Left forelimb (tissue), 1 donor: ENCODE results near the gene G3BP2.
A peak's percentile ranks its signal among the peaks of the same experiment; 100 is the strongest.

Experiments
- DNase-seq: peaks from one replicate; pipeline ENCODE4 v3.0.0-alpha.2; 2018; ENCODE audit warnings: low spot score

G3BP2 gene

DNA sequence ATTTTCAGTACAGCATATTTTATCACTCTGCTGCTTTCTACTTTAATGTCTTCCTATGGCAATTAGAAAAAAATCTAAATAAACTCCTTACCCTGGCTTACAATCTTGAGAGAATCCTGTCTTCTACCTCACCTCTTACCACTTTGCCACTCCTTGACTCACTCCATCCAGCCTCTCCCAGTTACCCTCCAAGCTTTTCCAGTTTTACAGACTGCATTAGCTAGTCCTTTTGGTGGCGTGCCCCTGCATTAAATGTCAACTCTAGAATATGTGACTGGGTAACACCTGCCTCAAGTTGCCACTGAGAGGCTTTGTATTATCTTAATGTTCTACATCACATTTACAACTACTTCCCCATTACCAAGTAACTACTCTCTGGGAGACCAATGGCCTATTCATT, 35.4 kb downstream of the G3BP2 start:
- no peak for DNase-seq

- no peak for DNase-seq
These were observed 36.0 kb downstream of the G3BP2 start for GRCh38 chr4:75637176-75637575.

GRCh38 chr4:75634951-75635350, 38.3 kb downstream of the G3BP2 start:
- no peak for DNase-seq

- no peak for DNase-seq
These were observed 38.9 kb downstream of the G3BP2 start for GRCh38 chr4:75634281-75634680.

DNA sequence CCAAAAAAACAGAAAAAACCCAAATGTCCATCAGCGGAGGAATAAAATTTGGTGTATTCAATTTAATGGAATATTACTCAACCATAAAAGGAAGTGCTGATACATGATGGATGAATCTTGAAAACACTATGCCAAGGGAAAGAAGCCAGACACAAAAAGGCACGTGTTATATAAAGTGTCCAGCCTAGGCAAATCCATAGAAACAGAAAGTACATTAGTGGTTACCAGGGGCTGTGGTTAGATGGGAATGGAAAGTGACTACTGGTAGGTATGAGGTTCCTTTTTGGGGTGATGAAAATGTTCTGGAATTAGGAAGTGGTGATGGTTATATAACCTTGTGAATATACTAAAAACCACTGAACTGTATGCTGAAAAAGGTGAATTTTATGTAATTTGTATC, 39.4 kb downstream of the G3BP2 start:
- DNase-seq = no peak

- no peak for DNase-seq
These were observed 42.3 kb downstream of the G3BP2 start for GRCh38 chr4:75630937-75631329.

DNA sequence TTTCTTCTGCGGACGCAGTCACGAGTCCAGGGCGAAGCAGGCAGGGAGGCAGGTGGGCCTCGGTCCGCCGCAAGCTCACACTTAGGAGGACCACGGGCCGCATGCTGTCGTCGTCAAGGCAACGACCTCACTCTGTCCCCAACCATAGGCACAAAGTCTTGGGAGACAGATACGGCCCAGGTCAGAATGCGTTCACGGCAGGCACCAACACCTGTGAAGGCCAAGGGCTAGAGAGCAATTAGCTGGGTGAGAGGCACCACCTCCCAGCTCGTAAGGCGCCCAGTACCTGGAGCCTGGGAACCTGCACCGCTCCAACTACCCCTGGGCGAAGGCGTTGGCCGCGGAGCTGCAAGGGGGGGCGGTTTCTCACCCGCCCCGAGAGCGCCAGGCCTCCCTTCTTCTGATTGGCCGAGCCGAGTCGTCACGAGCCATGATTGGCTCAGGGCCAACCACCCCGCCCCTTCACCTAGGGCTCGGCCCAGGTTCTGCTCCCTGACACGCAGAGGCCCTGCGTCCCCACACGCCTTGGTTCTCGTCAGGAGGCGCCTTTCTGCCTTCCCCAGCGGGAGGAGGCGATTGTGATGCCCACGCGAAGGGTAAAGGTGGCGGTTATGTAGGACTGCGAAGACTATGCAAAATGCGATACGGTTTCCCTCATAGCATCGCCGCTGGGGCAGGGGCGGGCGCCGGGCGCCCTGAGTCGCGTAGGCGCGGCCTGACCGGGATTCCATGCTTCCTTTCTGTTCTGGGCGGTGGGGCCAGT, 42.9 kb downstream of the G3BP2 start, which contains the start of gene CDKL2:
TSS of gene CDKL2 (minus strand) at position 355 of the 763 bp plus-strand sequence. CDS start 4,540 bp downstream, outside the sequence.
- peak; percentile 79 for DNase-seq

DNA sequence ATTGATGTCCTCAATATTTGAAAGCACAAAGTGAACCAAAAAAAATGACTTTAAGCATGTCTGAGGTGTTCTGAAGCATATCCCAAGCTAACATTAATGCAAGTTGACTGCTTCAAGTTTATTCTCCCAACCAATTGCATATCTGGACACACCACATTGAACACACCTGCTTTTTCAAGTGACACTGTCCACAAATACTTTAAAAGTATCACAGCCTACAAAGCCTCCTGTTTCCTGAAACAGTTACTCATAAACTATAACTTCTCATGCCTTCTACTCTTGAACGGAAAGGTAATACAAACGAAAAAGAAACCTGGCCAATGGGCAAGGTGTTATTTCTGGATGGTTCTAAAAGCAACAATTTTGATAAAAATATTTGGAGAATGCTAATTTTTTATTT, 44.0 kb downstream of the G3BP2 start:
- no peak for DNase-seq

DNA sequence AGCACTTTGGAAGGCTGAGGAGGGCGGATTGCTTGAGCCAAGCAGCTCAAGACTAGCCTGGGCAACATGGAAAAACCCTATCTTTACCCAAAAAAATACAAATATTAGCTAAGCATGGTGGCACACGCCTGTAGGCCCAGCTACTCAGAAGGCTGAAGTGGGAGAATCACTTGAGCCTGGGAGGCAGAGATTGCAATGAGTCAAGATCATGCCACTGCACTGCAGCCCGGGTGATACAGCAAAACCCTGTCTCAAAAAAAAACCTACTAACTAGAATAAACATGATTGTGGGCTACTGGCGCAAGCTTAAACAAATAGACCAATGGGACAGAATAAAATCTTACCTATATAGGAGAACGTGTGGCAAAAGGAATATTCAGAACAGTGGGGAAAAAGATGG, 50.2 kb downstream of the G3BP2 start:
- DNase-seq = no peak

DNA sequence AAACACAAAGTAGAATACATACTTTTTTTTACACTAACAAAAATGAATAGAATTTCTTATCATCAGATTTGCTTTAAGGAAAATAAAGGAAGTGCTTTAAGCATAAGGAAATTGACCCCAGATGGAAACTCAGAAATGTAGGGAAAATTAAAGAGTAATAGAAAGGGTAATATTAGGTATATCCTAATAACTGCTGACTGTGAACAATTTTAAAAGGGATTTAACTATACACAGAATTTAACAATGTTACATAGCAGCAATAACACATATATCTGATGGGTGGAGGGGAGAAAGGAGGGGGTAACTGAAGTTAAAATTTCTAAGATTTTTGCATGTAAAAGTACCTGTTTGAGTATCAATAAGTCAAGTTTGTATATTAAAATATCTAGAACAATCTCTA, 51.5 kb downstream of the G3BP2 start:
- no peak for DNase-seq

DNA sequence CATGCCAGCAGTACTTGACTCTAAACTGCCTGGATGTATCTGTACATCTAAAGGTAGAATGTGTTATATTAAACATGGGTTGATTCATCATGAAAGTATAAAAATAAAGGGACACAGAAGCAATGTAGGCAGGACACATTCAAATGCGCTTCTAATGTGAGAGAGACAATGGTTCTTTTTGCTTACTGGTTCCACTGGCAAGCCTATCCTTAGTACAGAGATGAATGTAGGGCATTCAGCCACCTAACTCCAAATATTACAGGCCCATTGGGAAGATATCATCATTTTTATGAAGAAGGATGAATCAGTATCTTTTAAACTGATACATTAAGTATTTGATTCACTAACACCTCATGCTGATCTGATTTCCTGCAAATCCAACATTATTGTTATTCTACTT, 60.9 kb downstream of the G3BP2 start:
- DNase-seq = no peak

DNA sequence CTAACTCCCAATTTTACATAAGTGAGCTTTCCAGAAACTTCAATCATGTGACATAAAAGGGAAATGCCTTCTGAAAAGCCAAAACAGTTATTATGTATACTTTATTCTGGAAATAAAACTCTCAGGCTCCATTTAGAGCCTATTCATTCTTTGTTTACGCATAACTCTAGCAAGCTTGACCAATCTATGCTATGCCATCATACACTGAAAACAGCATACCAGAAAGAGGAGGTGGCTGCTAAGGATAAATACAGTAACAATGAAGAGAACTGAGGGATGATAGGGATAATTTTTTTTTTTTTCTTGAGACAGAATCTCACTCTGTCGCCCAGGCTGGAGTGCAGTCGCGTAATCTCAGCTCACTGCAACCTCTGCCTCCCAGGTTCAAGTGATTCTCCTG, 67.3 kb downstream of the G3BP2 start:
- no peak for DNase-seq

DNA sequence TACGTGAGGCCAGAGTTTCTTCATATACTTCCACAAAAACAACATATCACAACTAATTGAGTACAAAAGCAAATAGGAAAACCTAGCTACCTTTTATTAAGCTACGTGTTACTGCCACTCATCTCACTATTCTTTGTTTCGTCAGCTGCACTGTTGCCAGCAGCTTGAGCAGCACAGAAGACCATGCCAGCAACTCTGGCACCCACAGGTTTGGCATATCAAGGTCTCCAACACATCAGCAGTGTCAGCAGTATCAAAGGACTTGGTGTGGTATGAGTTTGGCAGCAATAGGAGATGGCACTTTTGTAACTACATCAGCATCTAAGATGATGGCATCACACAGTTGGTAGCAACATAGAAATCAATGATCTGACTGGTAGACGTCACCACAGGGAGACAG, 73.6 kb downstream of the G3BP2 start:
- no peak for DNase-seq

DNA sequence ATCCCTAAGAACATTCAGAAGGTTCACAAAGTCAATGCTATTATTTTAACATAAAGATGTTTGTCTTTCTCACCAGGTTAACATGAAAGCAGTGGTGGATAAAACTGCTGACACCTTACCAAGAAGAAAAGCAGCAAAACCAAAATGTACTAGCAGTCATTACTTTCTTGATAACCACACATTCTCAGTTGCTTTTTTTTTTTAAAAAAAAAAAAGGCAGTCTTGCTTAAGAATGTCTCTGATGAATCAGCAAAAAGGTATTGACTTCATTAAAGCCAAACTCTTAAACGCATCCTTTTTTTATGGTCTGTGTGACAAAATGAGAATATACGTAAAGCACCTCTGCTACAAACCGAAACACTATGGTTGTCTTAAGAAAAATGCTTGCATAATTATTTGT, 74.8 kb downstream of the G3BP2 start:
- no peak for DNase-seq

DNA sequence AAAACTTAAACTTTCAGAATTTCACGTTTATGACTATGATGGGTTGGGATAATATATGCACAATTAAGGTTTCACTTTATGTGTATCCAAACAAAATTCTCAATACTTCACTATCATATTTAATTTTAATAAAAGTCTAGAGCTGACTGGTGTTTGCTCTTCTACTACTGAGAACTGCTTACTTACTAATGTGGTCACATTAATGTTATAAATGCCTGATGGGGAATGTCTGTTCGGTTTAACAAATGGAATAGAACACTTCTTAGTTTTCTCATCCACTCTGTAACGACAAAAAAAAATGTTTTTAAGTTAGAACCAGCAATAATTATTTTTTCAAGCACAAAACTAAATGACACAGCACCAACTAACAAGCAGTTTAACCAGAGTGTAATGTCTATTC, 77.2 kb downstream of the G3BP2 start:
- no peak for DNase-seq

- DNase-seq = no peak
These were observed 79.8 kb downstream of the G3BP2 start for GRCh38 chr4:75593393-75593792.
